Activated naive CD8-positive, alpha-beta T cell treated with anti-CD3 and anti-CD28 coated beads, Interleukin-2, amount 50 U/mL, for 24 hours (primary cell): ENCODE data around the gene CHST1.

Experiments used
- ATAC-seq: fragments of 150-1000 bp; cut with Tn5 transposase; one replicate; pipeline ENCODE4 v1.10.0; 2021
- DNase-seq: peaks from one replicate; pipeline ENCODE4 v3.0.0; 2021
- H3K27ac Mint-ChIP-seq: one replicate; pipeline ENCODE4 v1.8.0; 2021; ENCODE audit warnings: mild to moderate bottlenecking, mixed read lengths
- H3K27me3 Mint-ChIP-seq: one replicate; pipeline ENCODE4 v1.8.0; 2021; ENCODE audit warnings: mixed read lengths
- H3K36me3 Mint-ChIP-seq: one replicate; pipeline ENCODE4 v1.8.0; 2021; ENCODE audit warnings: low read depth, mixed read lengths
- H3K4me1 Mint-ChIP-seq: one replicate; pipeline ENCODE4 v1.8.0; 2021; ENCODE audit warnings: mixed read lengths
- H3K4me3 Mint-ChIP-seq: one replicate; pipeline ENCODE4 v1.8.0; 2021; ENCODE audit warnings: mild to moderate bottlenecking, moderate library complexity, mixed read lengths
- H3K9me3 Mint-ChIP-seq: one replicate; pipeline ENCODE4 v1.8.0; 2021; ENCODE audit warnings: mixed read lengths

CHST1 gene

GRCh38 chr11:45665206-45665932 is at the start of gene CHST1:
TSS of gene CHST1 (minus strand) at chr11:45665622. CDS start at chr11:45650923, 14,699 bp downstream.
- Mint-ChIP-seq H3K4me3 (peak within 1 kb of the TSS; percentile 67), H3K27me3 (peaks cover 65% of the 10 kb centered on the region), H3K27ac (no peak within 1 kb of the TSS), H3K9me3 (no peaks in the 10 kb centered on the region), H3K4me1 (peaks cover 17% of the 10 kb centered on the region), H3K36me3 (no peaks in the 10 kb centered on the region)
- ATAC-seq (no peak), DNase-seq (peak; percentile 22)

- no peak overlapping the region for H3K4me3 Mint-ChIP-seq
- peaks cover 14% of the 10 kb centered on the region for H3K4me1 Mint-ChIP-seq
- no peak for DNase-seq
- ATAC-seq = peak; percentile 57
- H3K27ac Mint-ChIP-seq = peak overlapping the region; percentile 60
- H3K9me3 Mint-ChIP-seq = no peaks in the 10 kb centered on the region
- no peaks in the 10 kb centered on the region for H3K36me3 Mint-ChIP-seq
- H3K27me3 Mint-ChIP-seq = peaks cover 46% of the 10 kb centered on the region
Measured at GRCh38 chr11:45713573-45713972, 48.2 kb upstream of the CHST1 start.

- ATAC-seq (no peak), DNase-seq (no peak)
- Mint-ChIP-seq H3K36me3 (no peaks in the 10 kb centered on the region), H3K27me3 (peaks cover 57% of the 10 kb centered on the region), H3K4me3 (no peak overlapping the region), H3K27ac (no peak overlapping the region), H3K9me3 (no peaks in the 10 kb centered on the region), H3K4me1 (peaks cover 14% of the 10 kb centered on the region)
Measured at GRCh38 chr11:45710561-45710960, 45.1 kb upstream of the CHST1 start.

GRCh38 chr11:45708887-45709663 is 43.7 kb upstream of the CHST1 start:
- H3K9me3 Mint-ChIP-seq = no peaks in the 10 kb centered on the region
- DNase-seq (no peak), ATAC-seq (no peak)
- peaks cover 8% of the 10 kb centered on the region for H3K4me1 Mint-ChIP-seq
- no peak overlapping the region for H3K4me3 Mint-ChIP-seq
- H3K36me3 Mint-ChIP-seq = no peaks in the 10 kb centered on the region
- no peak overlapping the region for H3K27ac Mint-ChIP-seq
- H3K27me3 Mint-ChIP-seq = peaks cover 56% of the 10 kb centered on the region

- peaks cover 37% of the 10 kb centered on the region for H3K27me3 Mint-ChIP-seq
- no peak overlapping the region for H3K27ac Mint-ChIP-seq
- ATAC-seq = no peak
- H3K4me3 Mint-ChIP-seq = no peak overlapping the region
- H3K9me3 Mint-ChIP-seq = no peaks in the 10 kb centered on the region
- H3K4me1 Mint-ChIP-seq = no peaks in the 10 kb centered on the region
- DNase-seq = no peak
- H3K36me3 Mint-ChIP-seq = no peaks in the 10 kb centered on the region
Measured at GRCh38 chr11:45704635-45705034, 39.2 kb upstream of the CHST1 start.

- H3K4me1 Mint-ChIP-seq = no peaks in the 10 kb centered on the region
- no peaks in the 10 kb centered on the region for H3K9me3 Mint-ChIP-seq
- no peaks in the 10 kb centered on the region for H3K36me3 Mint-ChIP-seq
- no peak overlapping the region for H3K27ac Mint-ChIP-seq
- ATAC-seq (no peak), DNase-seq (no peak)
- H3K4me3 Mint-ChIP-seq = no peak overlapping the region
- H3K27me3 Mint-ChIP-seq = peaks cover 32% of the 10 kb centered on the region
Measured at GRCh38 chr11:45704133-45704532, 38.7 kb upstream of the CHST1 start.

GRCh38 chr11:45702511-45702910 is 37.1 kb upstream of the CHST1 start:
- no peak for DNase-seq
- Mint-ChIP-seq H3K36me3 (no peaks in the 10 kb centered on the region), H3K27ac (no peak overlapping the region), H3K4me1 (peaks cover 3% of the 10 kb centered on the region), H3K4me3 (no peak overlapping the region), H3K9me3 (no peaks in the 10 kb centered on the region), H3K27me3 (peaks cover 30% of the 10 kb centered on the region)
- no peak for ATAC-seq

GRCh38 chr11:45698777-45699497 is 33.5 kb upstream of the CHST1 start:
- H3K27me3 Mint-ChIP-seq = peaks cover 13% of the 10 kb centered on the region
- H3K4me1 Mint-ChIP-seq = peaks cover 4% of the 10 kb centered on the region
- no peak overlapping the region for H3K27ac Mint-ChIP-seq
- no peaks in the 10 kb centered on the region for H3K9me3 Mint-ChIP-seq
- no peaks in the 10 kb centered on the region for H3K36me3 Mint-ChIP-seq
- DNase-seq (no peak), ATAC-seq (no peak)
- no peak overlapping the region for H3K4me3 Mint-ChIP-seq

GRCh38 chr11:45692808-45693453 is 27.5 kb upstream of the CHST1 start:
- Mint-ChIP-seq H3K27ac (peak overlapping the region; percentile 48), H3K9me3 (no peaks in the 10 kb centered on the region), H3K36me3 (no peaks in the 10 kb centered on the region), H3K4me1 (peaks cover 10% of the 10 kb centered on the region), H3K4me3 (no peak overlapping the region), H3K27me3 (peaks cover 3% of the 10 kb centered on the region)
- no peak for DNase-seq
- ATAC-seq = peak; percentile 82

- Mint-ChIP-seq H3K4me3 (no peak overlapping the region), H3K9me3 (no peaks in the 10 kb centered on the region), H3K27ac (no peak overlapping the region), H3K4me1 (peaks cover 9% of the 10 kb centered on the region), H3K27me3 (peaks cover 12% of the 10 kb centered on the region), H3K36me3 (no peaks in the 10 kb centered on the region)
- ATAC-seq = no peak
- no peak for DNase-seq
Measured at GRCh38 chr11:45688472-45689033, 23.1 kb upstream of the CHST1 start.

GRCh38 chr11:45687836-45688235 is 22.4 kb upstream of the CHST1 start:
- Mint-ChIP-seq H3K36me3 (no peaks in the 10 kb centered on the region), H3K27me3 (peaks cover 12% of the 10 kb centered on the region), H3K27ac (no peak overlapping the region), H3K4me3 (no peak overlapping the region), H3K4me1 (peaks cover 2% of the 10 kb centered on the region), H3K9me3 (no peaks in the 10 kb centered on the region)
- DNase-seq (no peak), ATAC-seq (no peak)

- Mint-ChIP-seq H3K4me3 (no peak overlapping the region), H3K27me3 (peaks cover 12% of the 10 kb centered on the region), H3K4me1 (no peaks in the 10 kb centered on the region), H3K9me3 (no peaks in the 10 kb centered on the region), H3K36me3 (no peaks in the 10 kb centered on the region), H3K27ac (no peak overlapping the region)
- DNase-seq (no peak), ATAC-seq (no peak)
Measured at GRCh38 chr11:45685964-45686537, 20.6 kb upstream of the CHST1 start.

- Mint-ChIP-seq H3K4me1 (peaks cover 5% of the 10 kb centered on the region), H3K27me3 (peaks cover 12% of the 10 kb centered on the region), H3K27ac (no peak overlapping the region), H3K36me3 (no peaks in the 10 kb centered on the region), H3K9me3 (no peaks in the 10 kb centered on the region), H3K4me3 (no peak overlapping the region)
- DNase-seq (no peak), ATAC-seq (no peak)
Measured at GRCh38 chr11:45684440-45684839, 19.0 kb upstream of the CHST1 start.
